Bronchial epithelial cell (primary cell): Measurements from ENCODE around the gene ETV3. TPM values are rescaled to one million over a fixed set of nuclear protein-coding genes. Genes with fewer than 3 reads are reported as not detected.
A peak's percentile ranks its signal among the peaks of the same experiment; 100 is the strongest.

ENCODE experiments used
- DNase-seq: peaks from one replicate; pipeline ENCODE4 v3.0.0-alpha.2; 2010; ENCODE audit warnings: low read depth
- FAIRE-seq: peaks from 2 replicates; lab custom pipeline; 2011; peaks lifted over from hg19 to GRCh38; lab: Jason Lieb, UNC
- H3K27me3 ChIP-seq: 2 replicates; pipeline ENCODE4 v1.5.1; 2011; ENCODE audit warnings: low read length; ENCODE audit not compliant: control insufficient read depth, insufficient read depth
- H3K36me3 ChIP-seq: 2 replicates; pipeline ENCODE4 v1.5.1; 2011; ENCODE audit warnings: low read length; ENCODE audit not compliant: control insufficient read depth, insufficient read depth
- H3K4me3 ChIP-seq: 2 replicates; pipeline ENCODE4 v1.5.1; 2011; ENCODE audit warnings: mild to moderate bottlenecking, low read depth, low read length, control low read depth
- total RNA-seq: library from RNA; depleted of rRNA; stranded (reverse); fragments of >200 nt; gene quantifications from 2 replicates; pipeline ENCODE4 v1.2.1, GENCODE V29; 2014
- TF ChIP-seq, protein P1 (sequence below): IDR thresholded peaks from 2 replicates; pipeline ENCODE4 v1.5.1; 2011; ENCODE audit warnings: mild to moderate bottlenecking, moderate library complexity, low read length, control low read depth, inconsistent platforms; ENCODE audit not compliant: insufficient read depth, severe bottlenecking

ETV3 gene
- total RNA-seq, 1 donor from 2014 or later = 17.1 TPM

DNA sequence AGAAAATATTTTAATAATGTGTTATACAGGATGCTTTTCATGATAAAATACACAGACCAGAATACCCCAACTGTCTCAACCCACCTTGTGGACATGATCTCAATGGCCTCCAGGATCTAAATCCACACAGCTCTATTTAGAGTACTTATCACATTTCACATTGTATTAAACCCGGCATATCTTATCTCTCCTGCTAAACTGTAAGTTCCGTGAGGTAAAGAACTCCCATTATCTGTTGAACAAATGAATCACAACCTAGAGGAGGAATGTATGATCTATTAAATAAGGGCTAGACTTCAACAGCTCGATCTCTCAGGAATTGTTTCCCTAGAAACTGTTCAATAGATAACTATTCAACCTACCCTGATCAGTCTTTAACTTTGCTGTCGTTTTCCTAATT is 6.9 kb downstream of the ETV3 start:
- TF ChIP-seq, protein P1, sequence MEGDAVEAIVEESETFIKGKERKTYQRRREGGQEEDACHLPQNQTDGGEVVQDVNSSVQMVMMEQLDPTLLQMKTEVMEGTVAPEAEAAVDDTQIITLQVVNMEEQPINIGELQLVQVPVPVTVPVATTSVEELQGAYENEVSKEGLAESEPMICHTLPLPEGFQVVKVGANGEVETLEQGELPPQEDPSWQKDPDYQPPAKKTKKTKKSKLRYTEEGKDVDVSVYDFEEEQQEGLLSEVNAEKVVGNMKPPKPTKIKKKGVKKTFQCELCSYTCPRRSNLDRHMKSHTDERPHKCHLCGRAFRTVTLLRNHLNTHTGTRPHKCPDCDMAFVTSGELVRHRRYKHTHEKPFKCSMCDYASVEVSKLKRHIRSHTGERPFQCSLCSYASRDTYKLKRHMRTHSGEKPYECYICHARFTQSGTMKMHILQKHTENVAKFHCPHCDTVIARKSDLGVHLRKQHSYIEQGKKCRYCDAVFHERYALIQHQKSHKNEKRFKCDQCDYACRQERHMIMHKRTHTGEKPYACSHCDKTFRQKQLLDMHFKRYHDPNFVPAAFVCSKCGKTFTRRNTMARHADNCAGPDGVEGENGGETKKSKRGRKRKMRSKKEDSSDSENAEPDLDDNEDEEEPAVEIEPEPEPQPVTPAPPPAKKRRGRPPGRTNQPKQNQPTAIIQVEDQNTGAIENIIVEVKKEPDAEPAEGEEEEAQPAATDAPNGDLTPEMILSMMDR = no peak
- FAIRE-seq (no peak), DNase-seq (no peak)
- H3K27me3 ChIP-seq = no peaks in the 10 kb centered on the region
- peaks cover 28% of the 10 kb centered on the region for H3K36me3 ChIP-seq
- H3K4me3 ChIP-seq = no peak overlapping the region

DNA sequence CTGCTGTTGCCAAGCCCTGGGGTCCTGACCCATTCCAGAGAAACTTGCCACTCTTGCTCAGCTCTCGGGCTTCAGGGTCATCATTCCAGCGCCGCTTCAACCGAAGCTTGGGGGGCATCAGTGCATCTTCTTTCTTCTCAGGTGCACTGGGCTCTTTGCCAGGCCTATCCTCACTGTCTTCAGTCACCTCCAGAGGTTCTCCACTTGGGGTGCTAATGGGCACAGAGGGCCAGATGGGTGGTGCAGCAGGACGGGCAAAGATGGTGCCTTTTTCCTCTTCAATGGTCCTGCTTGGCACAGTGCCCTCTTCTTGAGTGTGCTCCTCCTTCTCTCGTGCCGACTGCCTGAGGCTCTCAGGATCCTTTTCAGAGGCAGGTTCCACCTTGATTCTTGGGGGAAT is 13.3 kb downstream of the ETV3 start:
- FAIRE-seq (no peak), DNase-seq (no peak)
- H3K27me3 ChIP-seq = no peaks in the 10 kb centered on the region
- TF ChIP-seq, protein P1 = peak; percentile 32
- peaks cover 15% of the 10 kb centered on the region for H3K36me3 ChIP-seq
- H3K4me3 ChIP-seq = no peak overlapping the region

DNA sequence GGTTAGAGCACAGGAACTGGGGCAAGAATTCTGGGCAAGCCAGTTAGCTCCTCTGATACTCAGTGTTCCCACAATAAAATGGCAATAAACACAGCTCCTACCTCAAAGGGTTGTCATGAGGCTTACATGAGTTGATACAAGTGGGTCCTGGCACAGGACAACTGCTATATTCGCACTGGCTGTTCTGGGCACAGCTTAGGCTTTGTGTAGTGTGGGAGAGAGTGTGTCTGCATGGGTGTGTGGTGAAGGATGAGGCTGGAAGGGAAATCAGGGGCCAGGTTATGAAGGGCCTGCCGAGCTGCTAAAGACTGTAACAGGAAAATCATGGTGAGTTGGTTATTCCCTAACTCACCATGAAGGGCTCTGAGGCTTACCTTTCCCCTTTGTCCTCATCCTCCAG is 18.7 kb downstream of the ETV3 start:
- DNase-seq (no peak), FAIRE-seq (no peak)
- Histone ChIP-seq H3K4me3 (no peak overlapping the region), H3K27me3 (peaks cover 1% of the 10 kb centered on the region), H3K36me3 (peaks cover 4% of the 10 kb centered on the region)
- TF ChIP-seq, protein P1 = no peak

DNA sequence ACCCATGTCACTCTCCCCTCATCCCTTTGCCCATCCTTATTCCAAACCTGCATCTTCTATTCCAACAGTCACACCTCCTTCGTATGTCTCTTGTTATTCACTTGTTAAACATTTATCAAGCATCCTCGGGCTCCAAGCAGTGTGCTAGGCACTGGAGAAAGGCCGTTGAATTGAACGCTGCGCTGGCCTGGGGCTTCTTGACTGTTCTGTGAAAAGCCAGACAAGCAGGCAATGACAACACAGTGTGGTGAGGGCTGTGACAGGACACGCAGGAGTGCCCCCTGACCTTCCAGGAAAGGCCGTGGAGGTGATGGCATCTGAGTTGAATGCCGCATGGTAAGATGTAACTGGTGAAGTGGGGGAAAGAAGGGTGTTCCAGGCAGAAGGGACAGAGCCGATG is 19.2 kb downstream of the ETV3 start:
- TF ChIP-seq, protein P1 = no peak
- H3K27me3 ChIP-seq = peaks cover 1% of the 10 kb centered on the region
- no peak for DNase-seq
- no peak overlapping the region for H3K4me3 ChIP-seq
- H3K36me3 ChIP-seq = peaks cover 4% of the 10 kb centered on the region
- no peak for FAIRE-seq

DNA sequence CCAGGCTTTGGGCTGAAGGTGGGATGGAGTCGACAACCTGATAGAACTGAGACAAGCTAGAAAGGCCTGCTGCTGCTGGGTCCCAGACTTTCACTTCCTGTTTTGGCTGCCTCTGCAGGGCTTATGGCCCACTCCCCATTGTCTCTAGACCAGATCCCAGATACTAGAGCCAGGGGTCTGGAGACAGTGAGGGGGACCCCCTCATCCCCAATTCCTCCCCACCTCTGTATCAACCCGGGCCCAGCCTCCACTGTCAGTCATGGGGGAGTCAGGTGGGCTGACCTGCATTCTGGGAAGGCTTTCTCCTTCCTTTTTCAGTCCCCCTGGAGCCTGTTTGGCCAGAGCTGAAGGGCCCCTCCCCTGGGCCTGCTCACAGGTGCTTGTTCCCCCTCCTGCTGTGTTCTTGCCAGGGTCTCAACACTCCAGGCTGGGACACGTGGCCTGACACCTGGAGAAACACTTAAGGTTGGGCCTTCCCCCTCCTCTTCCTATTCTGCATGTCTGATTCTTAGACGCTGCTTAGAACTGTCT is 20.6 kb downstream of the ETV3 start:
- FAIRE-seq (no peak), DNase-seq (no peak)
- Histone ChIP-seq H3K27me3 (peaks cover 8% of the 10 kb centered on the region), H3K4me3 (no peak overlapping the region), H3K36me3 (no peaks in the 10 kb centered on the region)
- TF ChIP-seq, protein P1 = no peak

DNA sequence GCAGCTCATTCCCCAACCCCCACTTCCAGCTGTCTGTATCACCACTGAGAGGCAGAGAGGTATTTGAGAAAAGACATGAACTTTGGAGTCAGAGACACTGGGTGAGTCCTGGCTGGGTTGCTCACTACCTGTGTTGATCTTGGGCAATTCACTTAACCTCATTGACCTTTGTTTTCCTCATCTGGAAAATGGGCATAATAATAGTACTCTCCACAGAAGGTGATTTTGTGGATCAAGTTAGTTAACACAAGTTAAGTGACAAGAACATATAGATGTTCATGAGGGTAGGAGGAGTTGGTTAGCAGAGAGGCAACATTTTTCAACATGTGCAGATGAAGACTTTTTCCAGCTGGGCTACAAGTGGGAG is 21.5 kb downstream of the ETV3 start:
- H3K27me3 ChIP-seq = peaks cover 8% of the 10 kb centered on the region
- DNase-seq = no peak
- TF ChIP-seq, protein P1 = no peak
- no peak for FAIRE-seq
- no peaks in the 10 kb centered on the region for H3K36me3 ChIP-seq
- H3K4me3 ChIP-seq = no peak overlapping the region
